ENCODE results near the gene XPNPEP3. TPM values are rescaled to one million over a fixed set of nuclear protein-coding genes. Genes with fewer than 3 reads are reported as not detected.

The XPNPEP3 gene
- total and polyA plus RNA-seq, 8 donors: 4.0 to 13.6 (median 9.1) TPM

- peaks cover 0 to 4% (median 3%) of the 10 kb centered on the region in 3 donors for H3K4me1 ChIP-seq
- H3K9me3 ChIP-seq: no peaks in the 10 kb centered on the region
- no peak overlapping the region for H3K27ac ChIP-seq
- no peaks in the 10 kb centered on the region for H3K27me3 ChIP-seq
- FAIRE-seq: peak; percentile 93
- peak; percentile 80 to 93 (median 92) for ATAC-seq
- DNase-seq: no peak
- no peak overlapping the region for H3K4me3 ChIP-seq
- TF ChIP-seq CTCF (IDR thresholded peaks at IDR 0.05): peak; percentile 30 to 72 (median 64)
- 50 to 53% methylated on average over 5 of the region's 5 CpGs for WGBS, 2 donors
- peaks cover 0 to 33% (median 17%) of the 10 kb centered on the region in 3 donors for H3K36me3 ChIP-seq
- intact Hi-C loops (cut with DNase I): loop anchor here in 2 of 3 donors (10.0 kb wide), 1 partner anchor 312 kb away; no protein-coding TSS in a partner anchor
These were observed 65.7 kb downstream of the XPNPEP3 start for GRCh38 chr22:40922484-40923303.

GRCh38 chr22:40928657-40929056, 71.7 kb downstream of the XPNPEP3 start:
- ATAC-seq: no peak
- 81 to 87% methylated on average over 1 of the region's 1 CpG for WGBS, 2 donors
- intact Hi-C loops (cut with DNase I): loop anchor here in 2 of 3 donors (10.0 kb wide), 1 partner anchor 306 kb away; no protein-coding TSS in a partner anchor
- H3K9me3 ChIP-seq: no peaks in the 10 kb centered on the region
- H3K4me1 ChIP-seq: no peaks in the 10 kb centered on the region
- FAIRE-seq: no peak
- TF ChIP-seq CTCF (IDR thresholded peaks at IDR 0.05): no peak
- DNase-seq: no peak
- H3K4me3 ChIP-seq: no peak overlapping the region
- no peak overlapping the region for H3K27ac ChIP-seq
- H3K36me3 ChIP-seq: peaks cover 0 to 29% (median 17%) of the 10 kb centered on the region in 3 donors
- H3K27me3 ChIP-seq: no peaks in the 10 kb centered on the region

GRCh38 chr22:40932396-40932795, 75.4 kb downstream of the XPNPEP3 start:
- FAIRE-seq: no peak
- no peak overlapping the region for H3K27ac ChIP-seq
- no peaks in the 10 kb centered on the region for H3K4me1 ChIP-seq
- H3K36me3 ChIP-seq: peaks cover 0 to 10% (median 0%) of the 10 kb centered on the region in 3 donors
- no peak for TF ChIP-seq CTCF (IDR thresholded peaks at IDR 0.05)
- no peak overlapping the region for H3K4me3 ChIP-seq
- intact Hi-C loops (cut with DNase I): no loop called here
- DNase-seq: no peak
- no peaks in the 10 kb centered on the region for H3K27me3 ChIP-seq
- no peak for ATAC-seq
- no peaks in the 10 kb centered on the region for H3K9me3 ChIP-seq
- WGBS, 2 donors: 93 to 94% methylated on average over 2 of the region's 2 CpGs

DNA sequence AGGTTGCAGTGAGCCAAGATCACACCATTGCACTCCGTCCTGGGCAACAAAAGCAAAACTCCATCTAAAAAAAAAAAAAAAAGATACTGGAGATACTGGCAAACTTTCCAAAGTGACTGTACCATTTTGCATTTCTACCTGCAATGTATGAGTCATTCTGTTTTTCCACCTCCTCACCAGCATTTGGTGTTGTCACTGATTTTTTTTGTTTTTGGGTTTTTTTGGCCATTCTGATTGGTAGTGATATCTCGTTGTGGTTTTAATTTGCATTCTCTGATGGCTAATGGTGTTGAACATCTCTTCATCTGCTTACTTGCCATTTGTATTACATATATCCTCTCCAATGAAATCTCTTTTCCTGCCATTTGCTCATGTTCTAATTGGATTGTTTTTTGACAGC, 82.3 kb downstream of the XPNPEP3 start:
- no peak for TF ChIP-seq CTCF (IDR thresholded peaks at IDR 0.05)
- H3K4me1 ChIP-seq: no peaks in the 10 kb centered on the region
- intact Hi-C loops (cut with DNase I): no loop called here
- no peaks in the 10 kb centered on the region for H3K27me3 ChIP-seq
- DNase-seq: no peak
- no peaks in the 10 kb centered on the region for H3K36me3 ChIP-seq
- no peak overlapping the region for H3K4me3 ChIP-seq
- ATAC-seq: no peak
- no peak for FAIRE-seq
- 79 to 87% methylated on average over 2 of the region's 2 CpGs for WGBS, 2 donors
- no peaks in the 10 kb centered on the region for H3K9me3 ChIP-seq
- no peak overlapping the region for H3K27ac ChIP-seq

Data from pancreas (tissue), 10 donors.